ENCODE results near the gene SEMA4B.

SEMA4B gene

GRCh38 chr15:90232196-90232595, 31.1 kb downstream of the SEMA4B start:
- no peaks in the 10 kb centered on the region for H3K9me3 ChIP-seq (ENCODE audit: insufficient read depth, low read length)
- H3K79me2 ChIP-seq (ENCODE audit: insufficient read depth, low read length), result no peaks in the 10 kb centered on the region
- H3K9ac ChIP-seq (ENCODE audit: low read length), result no peak overlapping the region
- TF ChIP-seq CTCF (IDR thresholded peaks at IDR 0.05; ENCODE audit: insufficient read depth, low read length, poor library complexity, severe bottlenecking), result no peak
- TF ChIP-seq EZH2phosphoT487 (conservative IDR thresholded peaks at IDR 0.05; ENCODE audit: low read length), result no peak
- no peaks in the 10 kb centered on the region; the same call in 1 of the 2 replicates for H3F3A ChIP-seq (ENCODE audit: insufficient read depth)
- no peak overlapping the region for H3K27ac ChIP-seq (ENCODE audit: low read depth, low read length)
- H3K9me2 ChIP-seq (replicated peaks; ENCODE audit: insufficient read depth, low read length), result no peaks in the 10 kb centered on the region
- H3K27me3 ChIP-seq (ENCODE audit: low read length), result no peaks in the 10 kb centered on the region
- H3K36me3 ChIP-seq (ENCODE audit: low read length), result no peaks in the 10 kb centered on the region
- no peak overlapping the region for H2AFZ ChIP-seq (ENCODE audit: low read depth, low read length, severe bottlenecking)
- no peak overlapping the region for H3K4me3 ChIP-seq (ENCODE audit: insufficient read depth, low read length, poor library complexity, severe bottlenecking)
- H3K4me2 ChIP-seq (ENCODE audit: low read depth, low read length, poor library complexity, severe bottlenecking), result peak overlapping the region; percentile 76
- no peaks in the 10 kb centered on the region for H4K20me1 ChIP-seq (ENCODE audit: low read depth, low read length)

- Histone ChIP-seq H3K27ac (ENCODE audit: low read depth, low read length) (no peak overlapping the region), H3K27me3 (ENCODE audit: low read length) (no peaks in the 10 kb centered on the region), H4K20me1 (ENCODE audit: low read depth, low read length) (no peaks in the 10 kb centered on the region), H3F3A (ENCODE audit: insufficient read depth) (no peaks in the 10 kb centered on the region; the same call in 1 of the 2 replicates), H3K9me2 (replicated peaks; ENCODE audit: insufficient read depth, low read length) (no peaks in the 10 kb centered on the region), H3K4me3 (ENCODE audit: insufficient read depth, low read length, poor library complexity, severe bottlenecking) (peak overlapping the region; percentile 76), H3K4me2 (ENCODE audit: low read depth, low read length, poor library complexity, severe bottlenecking) (peak overlapping the region; percentile 76), H2AFZ (ENCODE audit: low read depth, low read length, severe bottlenecking) (peak overlapping the region; percentile 62), H3K9me3 (ENCODE audit: insufficient read depth, low read length) (no peaks in the 10 kb centered on the region), H3K36me3 (ENCODE audit: low read length) (no peaks in the 10 kb centered on the region), H3K9ac (ENCODE audit: low read length) (peak overlapping the region; percentile 69), H3K79me2 (ENCODE audit: insufficient read depth, low read length) (no peaks in the 10 kb centered on the region)
- TF ChIP-seq CTCF (IDR thresholded peaks at IDR 0.05; ENCODE audit: insufficient read depth, low read length, poor library complexity, severe bottlenecking), result no peak
- TF ChIP-seq EZH2phosphoT487 (conservative IDR thresholded peaks at IDR 0.05; ENCODE audit: low read length), result no peak
Measured at GRCh38 chr15:90232941-90233386, 31.8 kb downstream of the SEMA4B start.

GRCh38 chr15:90233387-90234095, 32.4 kb downstream of the SEMA4B start, which contains the start of gene CIB1:
TSS of gene CIB1 (minus strand) at chr15:90233941. CDS start at chr15:90233885, 56 bp downstream.
- no peaks in the 10 kb centered on the region for H3K9me2 ChIP-seq (replicated peaks; ENCODE audit: insufficient read depth, low read length)
- H3K4me2 ChIP-seq (ENCODE audit: low read depth, low read length, poor library complexity, severe bottlenecking), result peak within 1 kb of the TSS; percentile 76
- H2AFZ ChIP-seq (ENCODE audit: low read depth, low read length, severe bottlenecking), result peak within 1 kb of the TSS; percentile 62
- no peak for TF ChIP-seq EZH2phosphoT487 (conservative IDR thresholded peaks at IDR 0.05; ENCODE audit: low read length)
- TF ChIP-seq CTCF (IDR thresholded peaks at IDR 0.05; ENCODE audit: insufficient read depth, low read length, poor library complexity, severe bottlenecking), result no peak
- peak within 1 kb of the TSS; percentile 36 for H3K27ac ChIP-seq (ENCODE audit: low read depth, low read length)
- H4K20me1 ChIP-seq (ENCODE audit: low read depth, low read length), result no peaks in the 10 kb centered on the region
- peak within 1 kb of the TSS; percentile 69 for H3K9ac ChIP-seq (ENCODE audit: low read length)
- no peaks in the 10 kb centered on the region for H3K79me2 ChIP-seq (ENCODE audit: insufficient read depth, low read length)
- peak within 1 kb of the TSS; percentile 76 for H3K4me3 ChIP-seq (ENCODE audit: insufficient read depth, low read length, poor library complexity, severe bottlenecking)
- no peaks in the 10 kb centered on the region for H3K27me3 ChIP-seq (ENCODE audit: low read length)
- no peaks in the 10 kb centered on the region for H3K36me3 ChIP-seq (ENCODE audit: low read length)
- no peaks in the 10 kb centered on the region; the same call in 1 of the 2 replicates for H3F3A ChIP-seq (ENCODE audit: insufficient read depth)
- no peaks in the 10 kb centered on the region for H3K9me3 ChIP-seq (ENCODE audit: insufficient read depth, low read length)
